GM19240 (cell line): ENCODE data around the gene ETFBKMT.

Experiments
- DNase-seq: peaks from one replicate; pipeline ENCODE4 v3.0.0; 2011; ENCODE audit warnings: low spot score; ENCODE audit not compliant: insufficient read length

The ETFBKMT gene, protein sequence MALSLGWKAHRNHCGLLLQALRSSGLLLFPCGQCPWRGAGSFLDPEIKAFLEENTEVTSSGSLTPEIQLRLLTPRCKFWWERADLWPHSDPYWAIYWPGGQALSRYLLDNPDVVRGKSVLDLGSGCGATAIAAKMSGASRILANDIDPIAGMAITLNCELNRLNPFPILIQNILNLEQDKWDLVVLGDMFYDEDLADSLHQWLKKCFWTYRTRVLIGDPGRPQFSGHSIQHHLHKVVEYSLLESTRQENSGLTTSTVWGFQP

DNA sequence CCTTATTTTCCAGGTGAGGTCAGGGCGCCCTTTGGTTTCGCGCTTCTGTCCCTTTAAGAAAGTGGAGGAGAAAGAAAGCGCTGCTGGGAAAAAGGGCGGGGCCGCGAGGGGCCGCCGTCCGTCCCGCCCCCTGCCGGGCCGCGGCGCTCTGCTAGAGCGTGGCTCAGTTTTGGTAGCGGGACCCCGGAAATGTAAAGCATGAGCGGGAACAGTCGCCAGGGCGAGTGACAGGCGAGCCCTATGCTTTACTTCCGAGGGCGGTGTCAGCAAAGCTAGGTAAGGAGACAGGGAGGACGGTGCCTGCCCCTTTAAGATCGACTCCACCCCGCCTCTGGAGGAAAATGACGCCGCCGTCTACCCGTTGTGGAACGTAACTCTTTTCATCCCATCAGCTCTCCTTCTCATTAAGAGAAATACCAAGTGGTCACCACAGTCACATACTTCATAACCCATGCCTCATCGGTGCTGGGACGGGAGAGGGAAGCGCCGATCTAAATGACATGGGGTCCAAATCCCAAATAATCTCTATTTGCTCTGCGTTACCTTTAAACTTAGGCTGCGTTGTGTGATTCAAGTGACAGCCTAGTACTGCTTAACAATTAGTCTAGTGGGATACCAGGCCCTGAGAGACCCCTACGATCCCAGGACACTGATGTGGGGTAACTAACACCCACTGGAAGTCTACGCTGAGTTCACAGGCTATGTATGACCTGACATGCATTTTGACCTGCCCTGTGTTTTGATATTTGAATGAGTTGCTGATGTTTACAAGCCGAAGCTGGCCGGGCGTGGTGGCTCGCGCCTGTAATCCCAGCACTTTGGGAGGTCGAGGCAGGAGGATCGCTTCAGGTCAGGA is at the start of gene ETFBKMT:
TSS of gene ETFBKMT (plus strand) at position 602 of the 856 bp plus-strand sequence. CDS start 2,266 bp downstream, outside the sequence.
- peak; percentile 72 for DNase-seq

DNA sequence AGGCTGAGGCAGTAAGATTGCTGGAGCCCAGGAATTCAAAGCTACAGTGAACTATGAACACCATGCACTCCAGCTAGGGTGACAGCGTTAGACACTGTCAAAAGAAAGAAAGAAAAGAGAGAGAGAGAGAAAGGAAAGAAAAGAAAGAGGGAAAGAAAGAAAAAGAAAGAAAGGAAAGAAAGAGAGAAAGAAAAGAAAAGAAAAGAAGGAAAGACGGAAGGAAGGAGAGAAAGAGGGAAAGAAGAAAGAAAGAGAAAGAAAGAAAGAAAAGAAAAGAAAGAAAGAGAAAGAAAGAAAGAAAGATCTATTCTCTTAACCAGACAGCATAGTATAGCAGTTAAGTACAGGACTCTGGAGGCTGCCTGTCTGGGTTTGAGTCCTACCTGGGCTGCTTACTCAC is 46.7 kb upstream of the ETFBKMT start:
- no peak for DNase-seq

DNA sequence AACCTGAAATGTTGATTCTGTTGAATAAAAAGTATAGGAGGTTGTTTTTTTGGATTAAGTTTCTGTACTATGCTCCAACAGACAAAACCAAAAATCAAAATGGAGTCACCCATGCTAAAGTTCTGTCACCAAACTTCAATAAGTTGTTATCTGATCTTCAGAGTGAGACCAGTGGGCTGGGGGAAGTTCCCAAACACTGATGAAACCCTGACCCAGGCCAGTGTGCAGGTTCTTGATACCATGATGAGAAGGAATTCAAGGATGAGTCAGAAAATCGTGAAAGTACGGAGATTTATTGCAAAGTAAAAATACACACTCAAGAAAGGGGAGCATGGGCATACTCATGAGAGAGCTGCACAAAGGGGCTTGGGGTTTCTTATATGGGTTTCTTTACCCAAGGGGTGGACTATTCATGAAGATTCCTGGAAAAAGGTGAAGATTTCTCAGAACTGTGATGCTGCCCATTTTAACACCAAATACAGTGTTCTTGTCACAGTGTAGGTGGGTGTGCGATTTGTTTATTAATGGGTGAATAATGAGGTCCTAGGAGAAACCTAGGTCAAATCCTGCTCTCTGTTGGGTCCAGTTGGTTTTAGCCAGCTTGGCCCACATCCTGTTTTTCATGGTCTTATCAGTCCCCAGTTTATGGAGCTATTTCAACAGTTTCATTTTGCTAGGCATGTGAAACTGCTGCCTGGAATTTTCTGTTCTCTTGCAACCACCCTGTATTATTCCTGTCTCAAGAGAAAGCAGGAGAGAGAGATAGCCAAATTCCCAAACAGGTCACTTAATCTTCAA is 41.1 kb upstream of the ETFBKMT start:
- DNase-seq = no peak

DNA sequence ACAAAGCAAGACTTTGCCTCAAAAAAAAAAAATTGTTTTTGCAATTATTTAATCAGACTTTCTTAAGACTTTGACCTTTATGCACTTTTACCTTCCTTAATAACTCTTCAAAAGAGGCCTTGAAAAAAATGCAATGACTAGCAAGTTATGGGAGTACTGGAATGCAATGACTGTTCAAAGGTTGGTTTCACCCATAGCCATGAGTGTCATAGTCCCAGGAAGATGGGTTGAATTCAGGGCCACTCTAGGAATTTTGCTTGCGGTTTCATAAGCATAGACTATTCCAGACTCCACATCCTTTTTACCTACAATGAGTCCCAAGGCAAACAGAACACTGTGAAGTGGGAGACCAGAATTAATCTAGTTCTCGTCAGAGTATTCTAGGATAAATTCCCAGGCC is 39.2 kb upstream of the ETFBKMT start:
- no peak for DNase-seq

DNA sequence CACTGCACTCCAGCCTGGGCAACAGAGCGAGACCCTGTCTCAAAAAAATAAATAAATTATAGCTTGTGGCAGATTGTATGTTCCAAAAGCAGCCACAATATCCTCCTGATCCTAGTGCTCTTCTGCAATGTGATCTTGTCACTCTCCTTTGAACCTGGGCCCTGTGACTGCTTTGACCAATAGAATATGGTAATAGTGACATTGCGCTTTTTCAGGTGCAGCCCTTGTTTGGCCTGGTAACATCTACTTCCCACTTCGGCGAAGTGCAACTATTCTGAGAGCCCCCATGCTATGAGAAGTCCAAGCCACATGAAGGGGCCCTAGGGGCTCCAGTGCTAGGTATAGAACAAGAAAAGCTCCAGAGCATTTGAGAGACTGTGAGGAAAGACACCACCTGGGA is 37.5 kb upstream of the ETFBKMT start:
- no peak for DNase-seq

DNA sequence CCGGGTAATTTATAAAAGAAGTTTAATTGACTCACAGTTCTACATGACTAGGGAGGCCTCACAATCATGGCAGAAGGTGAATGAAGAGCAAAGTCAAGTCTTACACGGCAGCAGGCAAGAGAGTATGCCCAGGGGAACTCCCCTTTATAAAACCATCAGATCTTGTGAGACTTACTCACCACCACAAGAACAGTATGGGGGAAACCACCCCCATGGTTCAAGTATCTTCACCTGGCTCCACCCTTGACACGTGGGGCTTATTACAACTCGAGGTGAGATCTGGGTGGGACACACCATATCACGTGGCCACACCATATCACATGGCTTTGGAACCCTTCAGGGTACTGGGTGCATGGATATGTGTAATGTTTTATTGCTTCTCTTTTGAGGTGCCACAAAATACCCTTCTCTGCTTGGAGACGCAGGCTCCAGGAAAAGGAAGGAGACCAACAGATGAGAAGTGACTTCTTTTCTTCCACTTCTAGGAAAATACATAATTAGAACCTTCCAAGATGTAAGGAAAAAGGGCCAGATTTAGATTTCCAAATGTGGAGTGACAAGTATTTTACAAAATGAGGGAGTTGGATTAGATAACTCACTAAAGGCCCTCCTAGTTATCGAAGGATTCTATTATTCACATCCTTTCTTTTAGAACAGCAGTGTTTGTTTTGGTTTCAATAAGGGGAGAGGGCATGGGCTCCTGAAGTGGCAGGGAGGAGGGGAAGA is 33.1 kb upstream of the ETFBKMT start:
- no peak for DNase-seq

DNA sequence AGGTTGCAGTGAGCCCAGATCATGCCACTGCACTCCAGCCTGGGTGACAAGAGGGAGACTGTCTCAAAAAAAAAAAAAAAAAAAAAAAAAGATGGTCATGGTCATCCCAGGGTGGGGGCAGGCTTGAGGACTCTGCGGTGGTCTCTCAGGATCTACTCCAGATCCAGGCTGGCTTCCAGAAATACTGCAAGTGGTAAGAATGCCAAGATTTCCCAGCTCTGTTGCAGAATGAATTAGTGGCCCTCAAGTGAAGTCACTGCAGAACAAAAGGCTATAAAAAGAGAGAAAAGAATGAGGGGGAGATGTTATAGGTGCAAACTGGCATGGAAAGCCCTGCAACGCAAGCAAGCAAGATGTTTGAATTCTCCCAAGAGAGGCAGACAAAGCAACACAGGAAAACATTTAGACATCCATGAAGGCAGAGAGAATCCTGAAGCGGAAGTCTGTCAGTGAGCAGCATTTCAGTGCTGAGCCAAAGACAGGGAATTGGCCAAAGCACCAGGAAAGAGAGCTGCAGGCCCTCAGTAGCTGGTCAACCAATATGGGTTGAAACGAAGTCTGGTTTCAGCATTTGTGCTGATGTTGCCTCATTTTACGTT is 31.9 kb upstream of the ETFBKMT start:
- no peak for DNase-seq

DNA sequence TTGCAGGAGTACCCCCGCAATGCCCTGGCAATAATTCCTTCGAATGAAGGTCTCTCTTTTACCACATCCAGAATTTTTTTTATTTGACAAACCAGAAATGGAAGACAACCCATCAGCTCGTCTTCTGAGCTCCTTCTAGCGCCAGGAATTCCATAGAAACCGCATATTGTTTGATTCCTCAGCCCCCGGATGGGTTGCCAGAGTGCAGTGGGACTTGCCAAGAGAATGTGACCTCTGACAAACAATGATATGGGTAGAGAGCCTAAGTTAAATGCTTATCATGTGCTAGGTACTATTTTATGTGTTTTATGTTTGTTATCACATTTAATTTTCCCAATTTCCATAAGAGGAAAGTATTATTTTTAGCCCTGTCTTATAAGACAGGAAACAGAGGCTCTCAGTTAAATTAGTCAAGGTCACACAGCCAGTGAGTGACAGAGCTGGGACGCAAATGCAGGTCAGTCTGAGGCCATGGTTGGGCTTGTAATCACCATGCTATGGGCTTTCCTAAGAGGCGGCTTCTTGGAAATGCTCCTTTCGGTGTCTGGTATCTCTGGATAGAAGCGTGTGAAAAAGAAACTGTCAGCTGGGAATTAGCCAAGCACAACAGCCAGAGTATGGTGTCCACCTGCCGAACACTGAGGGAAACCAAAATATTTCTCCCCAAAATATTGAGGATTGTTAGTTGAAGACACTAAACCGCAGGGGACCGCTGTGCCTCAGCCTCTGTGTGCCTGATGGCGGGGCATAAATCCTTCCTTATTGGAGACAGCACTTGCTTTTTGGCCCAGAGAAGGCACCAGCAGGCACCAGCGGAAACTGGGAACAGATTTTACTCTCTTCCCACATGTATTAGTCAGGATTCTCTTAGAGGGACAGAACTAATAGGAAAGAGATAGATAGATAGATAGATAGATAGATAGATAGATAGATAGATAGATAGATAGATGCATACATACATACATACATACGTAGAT is 29.4 kb upstream of the ETFBKMT start:
- DNase-seq = no peak

DNA sequence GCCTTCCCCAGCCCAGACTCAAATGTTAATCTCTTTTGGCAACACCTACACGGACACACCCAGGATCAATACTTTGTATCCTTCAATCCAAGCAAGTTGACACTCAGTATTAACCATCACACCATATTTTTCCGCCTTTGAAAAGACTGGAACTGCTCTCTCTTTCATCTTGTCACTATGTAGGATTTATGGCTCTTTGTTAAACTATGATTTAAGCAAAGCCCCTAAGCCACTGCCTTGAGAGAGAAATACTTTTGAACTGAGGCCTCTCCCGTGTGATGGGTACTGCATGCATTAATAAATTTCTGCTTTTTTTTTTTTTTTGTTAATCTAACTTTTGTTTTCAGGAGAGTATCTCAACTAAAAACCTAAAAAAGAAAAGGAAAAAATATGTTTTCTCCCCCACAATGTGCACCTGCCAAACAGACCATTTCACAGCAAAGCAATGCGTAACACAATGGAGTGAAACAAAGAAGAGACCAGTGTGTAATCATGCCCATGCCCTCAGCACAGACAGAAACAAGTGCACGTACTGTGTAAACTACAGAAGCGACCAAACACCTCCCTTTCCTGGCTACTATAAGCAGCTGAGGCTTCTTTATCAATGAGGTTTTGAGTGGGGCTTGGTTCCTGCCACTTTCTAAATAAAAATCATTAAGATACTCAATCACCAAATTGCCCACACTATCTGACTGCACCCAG is 28.3 kb upstream of the ETFBKMT start:
- no peak for DNase-seq

DNA sequence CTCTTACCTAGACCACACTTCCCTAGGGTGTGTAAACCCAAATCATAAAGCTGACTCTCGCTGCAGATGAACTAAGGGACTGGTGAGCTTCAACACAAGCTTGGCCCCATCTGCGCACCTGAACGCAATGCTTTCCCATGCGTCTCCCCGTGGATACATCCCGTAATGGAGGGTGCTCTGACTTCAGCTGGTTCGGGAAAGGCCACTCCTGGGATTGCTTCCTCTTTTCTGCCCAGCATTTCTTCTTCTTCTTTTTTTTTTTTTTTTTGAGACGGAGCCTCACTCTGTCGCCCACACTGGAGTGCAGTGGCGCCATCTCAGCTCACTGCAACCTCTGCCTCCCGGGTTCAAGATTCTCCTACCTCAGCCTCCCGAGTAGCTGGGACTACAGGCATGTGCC is 27.7 kb upstream of the ETFBKMT start:
- no peak for DNase-seq

DNA sequence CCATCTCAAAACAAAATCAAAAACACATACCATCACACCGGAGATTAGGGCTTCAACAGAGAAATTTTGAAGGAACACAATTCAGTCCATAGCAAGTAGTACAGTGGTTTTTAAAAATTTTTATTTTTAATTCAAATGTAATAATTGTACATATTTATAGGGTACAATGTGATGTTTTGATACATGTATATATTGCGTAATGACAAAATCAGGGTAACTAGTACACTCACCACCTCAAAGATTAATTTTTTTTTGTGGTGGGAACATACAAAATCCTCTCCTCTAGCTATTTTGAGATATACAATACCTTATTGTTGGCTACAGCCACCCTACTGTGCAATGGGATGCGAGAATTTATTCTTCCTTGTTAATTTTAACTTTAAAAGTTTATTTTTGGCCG is 26.0 kb upstream of the ETFBKMT start:
- DNase-seq = no peak

DNA sequence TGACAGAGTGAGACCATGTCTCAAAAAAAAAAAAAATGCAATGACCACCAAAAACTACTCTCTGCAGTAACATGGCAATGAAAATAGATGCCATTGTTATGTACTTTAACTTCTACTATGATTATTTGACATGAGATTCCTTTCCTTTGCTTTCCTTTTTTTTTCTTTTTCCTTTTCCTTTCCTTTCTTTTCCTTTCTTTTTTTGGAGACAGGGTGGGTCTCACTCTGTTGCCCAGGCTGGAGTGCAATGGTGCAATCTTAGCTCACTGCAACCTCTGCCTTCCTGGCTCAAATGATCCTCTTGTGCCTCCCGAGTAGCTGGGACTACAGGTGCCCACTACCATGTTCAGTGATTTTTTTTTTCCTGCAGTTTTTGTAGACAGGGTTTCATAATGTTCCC is 24.9 kb upstream of the ETFBKMT start:
- DNase-seq = no peak

DNA sequence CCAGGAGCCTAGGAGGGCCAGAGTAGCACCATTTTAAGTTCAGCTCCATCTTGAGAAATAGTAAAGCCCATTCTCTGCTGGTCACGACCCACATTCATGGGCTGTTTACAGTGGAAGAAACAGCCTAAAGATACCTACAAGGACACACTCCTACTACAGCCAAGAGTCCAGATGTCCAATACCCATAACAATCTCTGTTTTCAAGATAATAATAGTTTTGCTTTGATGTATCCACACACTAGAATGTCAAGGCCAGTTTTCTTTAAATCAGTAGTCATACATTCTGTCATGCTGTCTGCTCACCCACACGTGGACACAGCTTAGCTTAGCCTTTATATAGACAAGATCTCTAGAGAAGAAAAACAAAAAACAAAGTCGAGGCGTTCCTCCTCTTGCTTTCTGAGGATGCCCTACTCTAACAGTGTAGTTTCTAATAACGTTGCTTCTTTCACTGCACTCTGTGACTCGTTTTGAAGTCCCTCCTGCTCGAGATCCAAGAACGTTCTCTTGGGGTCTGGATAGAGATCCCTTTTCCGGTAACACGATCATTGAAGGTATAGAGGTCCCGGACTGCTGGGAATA is 17.9 kb upstream of the ETFBKMT start:
- DNase-seq = no peak

DNA sequence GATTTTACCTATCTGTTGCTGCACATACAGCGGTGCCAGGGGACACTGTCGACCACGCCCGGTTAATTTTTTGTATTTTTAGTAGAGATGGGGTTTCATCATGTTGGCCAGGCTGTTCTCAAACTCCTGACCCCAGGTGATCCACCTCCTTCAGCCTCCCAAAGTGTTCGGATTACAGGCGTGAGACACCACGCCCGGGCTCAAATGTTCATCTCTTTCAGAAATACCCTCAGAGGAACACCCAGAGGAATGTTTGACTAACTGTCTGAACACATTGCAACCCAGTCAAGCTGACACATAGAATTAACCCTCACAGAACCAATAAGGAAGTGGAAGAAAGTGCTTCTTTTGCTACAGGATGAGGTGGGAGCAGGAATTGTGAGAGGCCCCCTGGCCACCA is 15.0 kb upstream of the ETFBKMT start:
- DNase-seq = no peak

DNA sequence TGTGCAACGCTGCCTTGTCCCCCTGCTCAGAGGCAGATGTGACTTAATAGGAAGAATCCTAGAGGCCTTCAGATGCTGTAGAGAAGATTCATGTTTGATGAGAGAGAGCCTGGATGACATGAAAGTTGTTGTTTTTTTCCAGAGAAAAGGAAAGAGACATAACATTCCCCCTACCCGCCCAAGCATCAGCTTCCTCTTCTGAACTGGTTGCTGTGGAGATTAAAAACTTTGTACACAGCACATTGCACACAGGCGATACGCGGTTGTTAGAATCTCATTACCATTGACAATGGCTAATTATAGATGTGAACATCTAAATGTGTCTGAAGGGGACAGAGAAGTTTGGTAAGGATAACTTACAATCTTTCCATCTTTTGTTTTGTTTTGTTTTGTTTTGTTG is 13.6 kb upstream of the ETFBKMT start:
- DNase-seq = no peak

DNA sequence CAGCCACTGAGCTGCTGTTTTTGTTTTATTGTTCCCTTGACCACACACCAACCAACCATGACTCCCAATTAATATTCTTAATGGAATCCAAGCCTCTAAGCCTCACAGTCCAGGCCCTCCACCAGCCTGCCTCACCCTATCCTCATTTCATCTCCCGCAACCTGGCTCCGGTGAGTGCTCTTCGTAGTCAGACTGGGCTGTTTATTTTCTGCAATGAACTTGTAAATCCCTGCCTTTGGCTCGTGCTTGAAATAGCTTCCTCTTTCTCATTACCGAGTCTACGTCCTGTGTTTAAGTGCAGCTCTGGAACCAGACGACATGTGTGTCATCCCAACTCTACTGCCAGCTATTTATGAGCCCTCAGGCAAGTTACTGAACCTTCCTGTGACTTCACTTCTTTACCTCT is 12.4 kb upstream of the ETFBKMT start:
- no peak for DNase-seq

DNA sequence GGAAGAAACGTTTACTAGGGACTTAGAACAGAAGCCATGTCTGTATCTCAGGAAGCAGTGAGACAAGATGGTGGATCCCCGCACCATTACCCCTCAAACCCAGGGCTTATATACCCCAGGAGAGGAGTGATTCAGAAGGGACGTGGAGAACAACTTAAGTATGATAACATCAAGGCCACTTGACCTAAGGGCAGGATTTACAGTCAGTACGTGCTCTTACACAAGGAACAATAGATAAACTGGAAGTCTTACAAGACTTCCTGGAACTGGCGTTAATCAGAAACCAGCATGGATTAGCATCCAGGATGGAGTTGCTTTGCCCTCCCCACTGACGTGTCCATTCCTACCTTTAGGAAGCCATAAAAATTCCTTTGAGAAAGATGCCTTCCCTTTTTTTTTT is 8.6 kb upstream of the ETFBKMT start:
- DNase-seq = no peak

DNA sequence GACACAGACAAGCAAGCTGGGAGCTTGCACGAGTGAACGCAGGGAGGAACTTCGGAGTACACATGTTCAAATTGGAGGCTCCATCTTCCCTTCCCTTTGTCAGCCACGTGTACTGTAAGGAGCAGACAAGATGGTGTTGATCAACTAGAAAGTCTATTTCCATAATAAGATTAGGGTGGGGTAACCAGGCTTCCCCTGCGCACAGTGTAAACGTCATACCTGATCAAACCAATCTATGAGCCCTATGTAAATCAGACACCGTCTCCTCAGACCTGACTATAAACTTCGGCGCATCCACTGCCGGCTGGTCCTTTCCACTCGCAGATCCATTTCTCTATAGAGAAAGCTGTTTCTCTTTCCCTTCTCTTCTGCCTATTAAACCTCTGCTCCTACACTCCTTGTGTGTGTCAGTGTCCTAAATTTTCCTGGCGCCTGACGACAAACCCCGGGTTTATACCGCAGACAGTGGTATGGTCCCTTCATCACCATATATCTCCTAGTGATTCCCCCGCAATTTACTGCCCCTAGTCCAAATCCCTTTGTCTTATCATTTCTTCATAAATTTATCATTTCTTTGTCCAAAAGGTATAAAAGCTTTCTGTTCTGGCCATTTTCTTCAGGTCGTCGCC is 7.5 kb upstream of the ETFBKMT start:
- DNase-seq = no peak
